B cell (primary cell): ENCODE results near the gene TBC1D12.

Source experiments
- CTCF ChIP-seq: fragments of 200-600 bp; IDR thresholded peaks from one replicate; pipeline ENCODE4 v1.8.0; 2022; ENCODE audit warnings: antibody characterized with exemption, mild to moderate bottlenecking
- EZH2 ChIP-seq: IDR thresholded peaks from 2 replicates; pipeline ENCODE4 v1.6.1; 2012; ENCODE audit warnings: borderline replicate concordance, low read depth, mild to moderate bottlenecking, moderate library complexity, low read length; ENCODE audit not compliant: insufficient read depth, poor library complexity, severe bottlenecking

- no peak for TF ChIP-seq CTCF
- TF ChIP-seq EZH2 = no peak
Observed at GRCh38 chr10:94412449-94412848, 10.1 kb downstream of the TBC1D12 start.
